Esophagus muscularis mucosa (tissue), 3 donors: ENCODE measurements around the gene DFFB.

Experiments
- POLR2AphosphoS5 ChIP-seq, 2 donors: sonication (generic); formaldehyde crosslinking; IDR thresholded peaks; one replicate each; pipeline ENCODE4 v1.6.1; 2017; ENCODE audit warnings: antibody characterized with exemption in 2 of 2
- TF ChIP-seq, protein P1 (sequence below), 3 experiments: fragments of 200-600 bp in 2 of 3; fragments of 450-650 bp in 1 of 3; sonication (generic) in 2 of 3; IDR thresholded peaks; one replicate each; pipeline ENCODE4 v1.5.1; 2017 to 2019; ENCODE audit warnings: antibody characterized with exemption in 3 of 3, mild to moderate bottlenecking in 2 of 3, moderate library complexity in 1 of 3

GRCh38 chr1:3817138-3817740 lies 40.0 kb upstream of the DFFB start:
- TF ChIP-seq POLR2AphosphoS5 (IDR thresholded peaks at IDR 0.05), result no peak
- TF ChIP-seq, protein P1, sequence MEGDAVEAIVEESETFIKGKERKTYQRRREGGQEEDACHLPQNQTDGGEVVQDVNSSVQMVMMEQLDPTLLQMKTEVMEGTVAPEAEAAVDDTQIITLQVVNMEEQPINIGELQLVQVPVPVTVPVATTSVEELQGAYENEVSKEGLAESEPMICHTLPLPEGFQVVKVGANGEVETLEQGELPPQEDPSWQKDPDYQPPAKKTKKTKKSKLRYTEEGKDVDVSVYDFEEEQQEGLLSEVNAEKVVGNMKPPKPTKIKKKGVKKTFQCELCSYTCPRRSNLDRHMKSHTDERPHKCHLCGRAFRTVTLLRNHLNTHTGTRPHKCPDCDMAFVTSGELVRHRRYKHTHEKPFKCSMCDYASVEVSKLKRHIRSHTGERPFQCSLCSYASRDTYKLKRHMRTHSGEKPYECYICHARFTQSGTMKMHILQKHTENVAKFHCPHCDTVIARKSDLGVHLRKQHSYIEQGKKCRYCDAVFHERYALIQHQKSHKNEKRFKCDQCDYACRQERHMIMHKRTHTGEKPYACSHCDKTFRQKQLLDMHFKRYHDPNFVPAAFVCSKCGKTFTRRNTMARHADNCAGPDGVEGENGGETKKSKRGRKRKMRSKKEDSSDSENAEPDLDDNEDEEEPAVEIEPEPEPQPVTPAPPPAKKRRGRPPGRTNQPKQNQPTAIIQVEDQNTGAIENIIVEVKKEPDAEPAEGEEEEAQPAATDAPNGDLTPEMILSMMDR (IDR thresholded peaks at IDR 0.05), result no peak
